ENCODE measurements around the gene TTC33.

- TF ChIP-seq CTCF (conservative IDR thresholded peaks at IDR 0.05), result no peak
- no peak for TF ChIP-seq ZFX (IDR thresholded peaks at IDR 0.05)
Observed at GRCh38 chr5:40787986-40788385, 32.2 kb upstream of the TTC33 start.

All from C4-2B (cell line).